D721Med (cell line): Measurements from ENCODE around the gene LIPF.

Experiments
- DNase-seq: peaks from one replicate; pipeline ENCODE4 v3.0.0; 2011; ENCODE audit warnings: low spot score; ENCODE audit not compliant: insufficient read length
- FAIRE-seq: peaks from 2 replicates; lab custom pipeline; 2011; peaks lifted over from hg19 to GRCh38; lab: Jason Lieb, UNC
- CTCF ChIP-seq: IDR thresholded peaks from 2 replicates; pipeline ENCODE4 v1.5.1; 2012; ENCODE audit warnings: mild to moderate bottlenecking, control low read depth; ENCODE audit not compliant: insufficient read depth; ENCODE audit errors: missing control alignments

The LIPF gene

GRCh38 chr10:88664142-88664541 is at the start of gene LIPF:
Gene LIPF (plus strand): TSS chr10:88664442. CDS start chr10:88667298, 2,856 bp downstream.
- no peak for TF ChIP-seq CTCF
- no peak for FAIRE-seq
- DNase-seq, result no peak

GRCh38 chr10:88616250-88616977 is 47.8 kb upstream of the LIPF start:
- DNase-seq (no peak), FAIRE-seq (no peak)
- TF ChIP-seq CTCF, result no peak

GRCh38 chr10:88617772-88618300 is 46.4 kb upstream of the LIPF start:
- DNase-seq (no peak), FAIRE-seq (peak; percentile 44)
- TF ChIP-seq CTCF, result no peak

GRCh38 chr10:88618496-88618895 is 45.7 kb upstream of the LIPF start:
- TF ChIP-seq CTCF, result no peak
- DNase-seq (no peak), FAIRE-seq (no peak)

GRCh38 chr10:88620441-88620840 is 43.8 kb upstream of the LIPF start:
- FAIRE-seq, result no peak
- no peak for TF ChIP-seq CTCF
- DNase-seq, result no peak

GRCh38 chr10:88623835-88624234 is 40.4 kb upstream of the LIPF start:
- no peak for TF ChIP-seq CTCF
- FAIRE-seq (no peak), DNase-seq (no peak)

GRCh38 chr10:88624840-88625239 is 39.4 kb upstream of the LIPF start:
- no peak for DNase-seq
- no peak for TF ChIP-seq CTCF
- no peak for FAIRE-seq
